Body of pancreas (tissue), 4 donors: ENCODE measurements around the gene WDR18.

Source experiments
- POLR2A ChIP-seq, 3 donors: fragments of 450-650 bp; IDR thresholded peaks; one replicate each; pipeline ENCODE4 v1.6.1; 2016; ENCODE audit warnings: antibody characterized with exemption in 3 of 3, mild to moderate bottlenecking in 2 of 3
- TF ChIP-seq, protein P1 (sequence below), 7 experiments: fragments of 450-650 bp in 4 of 7; fragments of 200-600 bp in 3 of 7; sonication (generic) in 3 of 7; IDR thresholded peaks; one replicate each; pipeline ENCODE4 v1.5.1; 2016 to 2019; ENCODE audit warnings: antibody characterized with exemption in 7 of 7

DNA sequence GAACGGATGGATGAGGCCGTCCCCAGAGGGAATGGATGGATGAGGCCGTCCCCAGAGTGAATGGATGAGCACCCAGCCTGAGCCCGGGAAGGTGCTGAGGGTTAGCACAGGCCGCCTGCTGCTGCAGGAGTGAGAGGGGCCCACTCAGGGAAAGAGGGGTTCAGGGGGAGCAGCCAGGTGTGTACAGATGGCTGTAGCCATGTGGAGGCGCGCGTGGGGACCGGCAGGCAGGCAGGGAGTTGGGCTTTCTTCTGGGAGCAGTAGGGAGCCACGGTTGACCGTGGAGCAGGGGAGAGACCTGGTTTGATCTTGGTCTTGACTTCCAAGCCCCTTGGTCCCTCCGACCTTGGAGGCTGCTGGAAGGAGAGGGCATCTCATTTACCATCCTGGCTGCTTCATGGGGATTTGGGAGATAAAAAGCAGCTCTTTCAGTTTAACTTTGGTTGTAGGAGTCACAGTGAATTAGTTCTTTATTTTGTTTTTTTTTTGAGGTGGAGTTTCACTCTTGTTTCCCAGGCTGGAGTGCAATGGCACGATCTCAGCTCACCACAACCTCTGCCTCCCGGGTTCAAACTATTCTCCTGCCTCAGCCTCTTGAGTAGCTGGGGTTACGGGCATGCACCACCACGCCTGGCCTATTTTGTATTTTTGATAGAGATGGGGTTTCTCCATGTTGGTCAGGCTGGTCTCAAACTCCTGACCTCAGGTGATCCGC lies 33.6 kb upstream of the WDR18 start:
- TF ChIP-seq, protein P1, sequence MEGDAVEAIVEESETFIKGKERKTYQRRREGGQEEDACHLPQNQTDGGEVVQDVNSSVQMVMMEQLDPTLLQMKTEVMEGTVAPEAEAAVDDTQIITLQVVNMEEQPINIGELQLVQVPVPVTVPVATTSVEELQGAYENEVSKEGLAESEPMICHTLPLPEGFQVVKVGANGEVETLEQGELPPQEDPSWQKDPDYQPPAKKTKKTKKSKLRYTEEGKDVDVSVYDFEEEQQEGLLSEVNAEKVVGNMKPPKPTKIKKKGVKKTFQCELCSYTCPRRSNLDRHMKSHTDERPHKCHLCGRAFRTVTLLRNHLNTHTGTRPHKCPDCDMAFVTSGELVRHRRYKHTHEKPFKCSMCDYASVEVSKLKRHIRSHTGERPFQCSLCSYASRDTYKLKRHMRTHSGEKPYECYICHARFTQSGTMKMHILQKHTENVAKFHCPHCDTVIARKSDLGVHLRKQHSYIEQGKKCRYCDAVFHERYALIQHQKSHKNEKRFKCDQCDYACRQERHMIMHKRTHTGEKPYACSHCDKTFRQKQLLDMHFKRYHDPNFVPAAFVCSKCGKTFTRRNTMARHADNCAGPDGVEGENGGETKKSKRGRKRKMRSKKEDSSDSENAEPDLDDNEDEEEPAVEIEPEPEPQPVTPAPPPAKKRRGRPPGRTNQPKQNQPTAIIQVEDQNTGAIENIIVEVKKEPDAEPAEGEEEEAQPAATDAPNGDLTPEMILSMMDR (IDR thresholded peaks at IDR 0.05) = no peak
- TF ChIP-seq POLR2A (IDR thresholded peaks at IDR 0.05) = no peak
